Lung (tissue), 13 donors: ENCODE data around the gene COX4I1. TPM values are rescaled to one million over a fixed set of nuclear protein-coding genes. Genes with fewer than 3 reads are reported as not detected.

Experiments used
- ATAC-seq: fragments of 200-7000 bp; cut with Tn5 transposase; one replicate; pipeline ENCODE4 v1.9.1; 2020; ENCODE audit warnings: moderate number of reproducible peaks; ENCODE audit not compliant: insufficient read depth, low FRiP score
- DNase-seq, 3 donors: peaks; one replicate each; pipeline ENCODE4 v3.0.0-alpha.2; 2013 to 2017
- H3K27ac ChIP-seq, 2 donors: one replicate each; pipeline ENCODE4 v1.5.1; 2013; ENCODE audit warnings: mild to moderate bottlenecking in 2 of 2, moderate library complexity in 2 of 2, control low read depth in 1 of 2, inconsistent platforms in 1 of 2, low read depth in 1 of 2, low read length in 1 of 2
- H3K27me3 ChIP-seq, 3 donors: one replicate each; pipeline ENCODE4 v1.5.1; 2013; ENCODE audit warnings: low read length in 2 of 3; ENCODE audit not compliant: control insufficient read depth in 3 of 3, insufficient read depth in 3 of 3
- H3K36me3 ChIP-seq, 4 donors: one replicate each; pipeline ENCODE4 v1.5.1; 2013; ENCODE audit warnings: low read length in 4 of 4, mild to moderate bottlenecking in 1 of 4, moderate library complexity in 1 of 4; ENCODE audit not compliant: control insufficient read depth in 4 of 4, insufficient read depth in 4 of 4
- H3K4me1 ChIP-seq, 5 donors: one replicate each; pipeline ENCODE4 v1.5.1; 2013; ENCODE audit warnings: low read length in 5 of 5, mild to moderate bottlenecking in 2 of 5, moderate library complexity in 1 of 5; ENCODE audit not compliant: control insufficient read depth in 5 of 5, insufficient read depth in 5 of 5
- H3K4me3 ChIP-seq: one replicate; pipeline ENCODE4 v1.5.1; 2013; ENCODE audit warnings: mild to moderate bottlenecking, control low read depth, moderate library complexity
- H3K9ac ChIP-seq, 2 donors: one replicate each; pipeline ENCODE4 v1.5.1; 2013; ENCODE audit warnings: low read length in 2 of 2, control low read depth in 1 of 2; ENCODE audit not compliant: insufficient read depth in 1 of 2
- H3K9me3 ChIP-seq, 4 donors: one replicate each; pipeline ENCODE4 v1.5.1; 2013; ENCODE audit warnings: low read length in 3 of 4, mild to moderate bottlenecking in 1 of 4, moderate library complexity in 1 of 4; ENCODE audit not compliant: control insufficient read depth in 4 of 4, insufficient read depth in 3 of 4
- CTCF ChIP-seq: IDR thresholded peaks from 2 replicates; pipeline ENCODE4 v1.5.1; 2012; ENCODE audit warnings: mild to moderate bottlenecking; ENCODE audit errors: control extremely low read depth, extremely low read depth
- WGBS, 2 donors: extraction: QIAGEN DNeasy Blood & Tissue Kit; methylation state at CpG; one replicate each; pipeline ENCODE4 v1.1.7; 2013; 5-methylcytosine and 5-hydroxymethylcytosine counted together
- polyA plus RNA-seq, 2 donors: library from polyadenylated mRNA; stranded (reverse); fragments of 200-250 nt; gene quantifications; one replicate each; pipeline ENCODE4 v1.2.1, GENCODE V29; 2013
- small RNA-seq: library from RNA; depleted of rRNA; stranded (forward); fragments of <200 nt; gene quantifications from one replicate; pipeline ENCODE3, GENCODE V24; 2014; ENCODE audit warnings: low replicate concordance
- total RNA-seq, 2 donors: library from RNA; depleted of rRNA in 1 of 2; stranded (reverse); fragments of >200 nt in 1 of 2; gene quantifications; one replicate each; pipeline ENCODE4 v1.2.1, GENCODE V29; 2014 to 2021
- donor health status: control.
- donor health status: control.
- donor health status: Bipolar disorder and iron deficiency.
- donor health status: healthy.
- donor health status: DM: yes; HTN: yes; CAD: no.

The COX4I1 gene
- total and polyA plus RNA-seq, 4 donors: 243 to 1,291 (median 532) TPM

GRCh38 chr16:85856585-85856984 lies 57.1 kb downstream of the COX4I1 start:
- H3K27ac ChIP-seq: no peak overlapping the region
- peaks cover 0 to 1% (median 0%) of the 10 kb centered on the region in 3 donors for H3K27me3 ChIP-seq
- ATAC-seq: no peak
- H3K36me3 ChIP-seq: no peaks in the 10 kb centered on the region
- DNase-seq: no peak
- no peak overlapping the region for H3K4me3 ChIP-seq
- no peak overlapping the region for H3K9ac ChIP-seq
- 62 to 67% methylated on average over 5 of the region's 5 CpGs for WGBS, 2 donors
- H3K4me1 ChIP-seq: no peaks in the 10 kb centered on the region
- H3K9me3 ChIP-seq: no peaks in the 10 kb centered on the region
- no peak for TF ChIP-seq CTCF

Small RNA genes lying within 50 kb of the gene (small RNA-seq; reads per million reads assigned to genes)
- not detected for gene RNU1-103P

Other genes starting within 250 kb of the COX4I1 start
- 100 to 1,000 TPM; 115 to 122 TPM for gene GSE1, start 186.4 kb upstream of the COX4I1 start, total RNA-seq
- gene GSE1, start 186.4 kb upstream of the COX4I1 start, polyA plus RNA-seq: 10 to 100 TPM; 21.3 to 34.0 TPM
- gene GINS2, start 110.7 kb upstream of the COX4I1 start, total RNA-seq: 1 to 10 TPM; 2.5 to 3.1 TPM
- gene GINS2, start 110.7 kb upstream of the COX4I1 start, polyA plus RNA-seq: 1 to 10 TPM; 1.6 to 2.4 TPM
- 1 to 10 TPM; 2.8 to 7.9 TPM for gene C16orf74, start 48.6 kb upstream of the COX4I1 start, total RNA-seq
- 1 to 10 TPM; 2.6 to 4.0 TPM for gene C16orf74, start 48.6 kb upstream of the COX4I1 start, polyA plus RNA-seq
- gene EMC8, start 151 bp upstream of the COX4I1 start, total RNA-seq: 10 to 100 TPM; 14.8 to 26.8 TPM
- 10 to 100 TPM; 10.5 to 20.1 TPM for gene EMC8, start 151 bp upstream of the COX4I1 start, polyA plus RNA-seq
- 10 to 100 TPM; 36.2 to 48.3 TPM for gene IRF8, start 99.5 kb downstream of the COX4I1 start, total RNA-seq
- gene IRF8, start 99.5 kb downstream of the COX4I1 start, polyA plus RNA-seq: 10 to 100 TPM in 1 of 2 donors, 1 to 10 TPM in 1; 7.3 to 37.9 TPM